Fibroblast of the aortic adventitia (primary cell): Measurements from ENCODE around the gene RHEBL1. TPM values are rescaled to one million over a fixed set of nuclear protein-coding genes. Genes with fewer than 3 reads are reported as not detected.

ENCODE experiments used
- DNase-seq: peaks from one replicate; pipeline ENCODE4 v3.0.0-alpha.2; 2010; ENCODE audit warnings: low read depth
- H3K4me3 ChIP-seq: 2 replicates; pipeline ENCODE4 v1.5.1; 2011; ENCODE audit warnings: low read depth, mild to moderate bottlenecking, control low read depth, low read length, moderate library complexity
- CTCF ChIP-seq: IDR thresholded peaks from 2 replicates; pipeline ENCODE4 v1.5.1; 2011; ENCODE audit warnings: mild to moderate bottlenecking, low read length, control low read depth, inconsistent platforms; ENCODE audit not compliant: insufficient read depth
- total RNA-seq: library from RNA; depleted of rRNA; stranded (reverse); fragments of >200 nt; gene quantifications from 2 replicates; pipeline ENCODE4 v1.2.3, GENCODE V29; 2012; ENCODE audit warnings: low replicate concordance

RHEBL1 gene
- total RNA-seq, 1 donor, result 0.54 TPM

GRCh38 chr12:49041881-49042484 is 27.8 kb downstream of the RHEBL1 start:
- TF ChIP-seq CTCF, result no peak
- H3K4me3 ChIP-seq, result no peak overlapping the region
- DNase-seq, result no peak

- no peak overlapping the region for H3K4me3 ChIP-seq
- no peak for DNase-seq
- no peak for TF ChIP-seq CTCF
These were observed 28.5 kb downstream of the RHEBL1 start for GRCh38 chr12:49041036-49041880.

GRCh38 chr12:49040364-49040855 is 29.4 kb downstream of the RHEBL1 start:
- DNase-seq, result no peak
- H3K4me3 ChIP-seq, result no peak overlapping the region
- TF ChIP-seq CTCF, result no peak

- TF ChIP-seq CTCF, result no peak
- no peak for DNase-seq
- H3K4me3 ChIP-seq, result no peak overlapping the region
These were observed 30.1 kb downstream of the RHEBL1 start for GRCh38 chr12:49039421-49040363.

DNA sequence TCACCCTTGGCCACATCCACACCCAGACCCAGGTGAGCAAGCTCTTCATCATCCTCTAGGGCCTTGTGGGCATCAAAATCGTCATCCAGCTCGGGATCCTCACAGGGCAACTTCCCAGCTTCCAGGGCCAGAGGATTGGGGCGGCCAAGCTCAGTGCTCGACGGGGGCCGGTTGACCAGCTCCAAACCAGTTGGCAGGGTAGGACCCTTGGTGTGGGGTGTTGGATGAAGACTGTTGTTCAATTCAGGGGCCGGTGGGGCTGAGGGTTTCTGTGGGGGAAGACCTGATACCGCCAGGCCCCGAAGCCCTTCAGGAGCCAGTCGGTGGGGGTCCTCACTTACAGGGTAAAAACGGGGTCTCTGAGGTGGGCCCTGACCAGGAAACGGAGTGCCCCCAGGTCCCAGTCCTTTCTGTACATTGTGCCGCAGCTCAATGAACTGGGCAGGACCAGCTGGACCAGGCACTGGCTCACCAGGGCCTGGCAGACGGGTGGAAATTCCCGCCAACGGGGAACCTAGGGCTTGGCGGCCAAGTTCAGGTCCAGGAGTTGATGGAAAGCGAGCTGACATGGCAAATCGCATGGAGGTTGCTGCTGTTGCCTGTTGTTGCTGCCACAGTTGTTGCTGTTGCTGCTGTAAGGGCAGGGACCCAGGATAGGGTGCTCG is 31.4 kb downstream of the RHEBL1 start:
- no peak for DNase-seq
- TF ChIP-seq CTCF, result no peak
- no peak overlapping the region for H3K4me3 ChIP-seq

DNA sequence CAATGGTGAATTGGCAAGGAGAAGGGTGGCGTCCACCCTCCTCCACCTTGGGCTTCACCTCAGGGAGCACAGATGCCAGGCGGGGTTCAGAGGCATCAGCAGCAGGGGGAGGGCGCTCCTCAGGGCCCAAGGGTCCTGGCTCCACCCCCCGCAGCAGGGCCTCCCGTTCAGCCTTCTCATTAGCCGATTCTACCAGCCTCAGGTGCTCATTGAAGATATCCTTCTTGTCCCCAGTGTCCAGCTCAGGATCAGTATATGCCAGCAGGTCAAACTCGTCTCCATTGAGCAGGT is 31.9 kb downstream of the RHEBL1 start:
- DNase-seq, result no peak
- no peak for TF ChIP-seq CTCF
- H3K4me3 ChIP-seq, result no peak overlapping the region
